ENCODE results near the gene NDUFB3. TPM values are rescaled to one million over a fixed set of nuclear protein-coding genes. Genes with fewer than 3 reads are reported as not detected.

The NDUFB3 gene
- total and polyA plus RNA-seq, 8 donors = 58.2 to 92.9 (median 66.3) TPM

GRCh38 chr2:201108341-201108740 lies 36.5 kb downstream of the NDUFB3 start:
- no peak for ATAC-seq
- no peak for TF ChIP-seq CTCF (IDR thresholded peaks at IDR 0.05)
- Histone ChIP-seq H3K36me3 (no peaks in the 10 kb centered on the region), H3K27ac (no peak overlapping the region), H3K9me3 (no peaks in the 10 kb centered on the region), H3K27me3 (no peaks in the 10 kb centered on the region), H3K4me3 (no peak overlapping the region), H3K4me1 (peaks cover 0 to 8% of the 10 kb centered on the region in 2 donors)
- DNase-seq = no peak
- intact Hi-C loops (cut with DNase I) = no loop called here

- peaks cover 0 to 15% of the 10 kb centered on the region in 2 donors for H3K4me1 ChIP-seq
- no peaks in the 10 kb centered on the region for H3K9me3 ChIP-seq
- H3K27ac ChIP-seq = no peak overlapping the region
- no peak for TF ChIP-seq CTCF (IDR thresholded peaks at IDR 0.05)
- no peak for ATAC-seq
- no peaks in the 10 kb centered on the region for H3K27me3 ChIP-seq
- H3K4me3 ChIP-seq = no peak overlapping the region
- H3K36me3 ChIP-seq = no peaks in the 10 kb centered on the region
- DNase-seq = no peak
- intact Hi-C loops (cut with DNase I) = no loop called here
Observed at GRCh38 chr2:201109186-201109585, 37.4 kb downstream of the NDUFB3 start.

- intact Hi-C loops (cut with DNase I) = no loop called here
- Histone ChIP-seq H3K27me3 (no peaks in the 10 kb centered on the region), H3K36me3 (no peaks in the 10 kb centered on the region), H3K4me3 (no peak overlapping the region), H3K4me1 (peaks cover 5 to 30% of the 10 kb centered on the region in 2 donors), H3K9me3 (no peaks in the 10 kb centered on the region), H3K27ac (no peak overlapping the region)
- no peak for ATAC-seq
- DNase-seq = no peak
- no peak for TF ChIP-seq CTCF (IDR thresholded peaks at IDR 0.05)
Observed at GRCh38 chr2:201110615-201111014, 38.8 kb downstream of the NDUFB3 start.

GRCh38 chr2:201111096-201111495 lies 39.3 kb downstream of the NDUFB3 start:
- no peak for ATAC-seq
- Histone ChIP-seq H3K9me3 (no peaks in the 10 kb centered on the region), H3K27ac (no peak overlapping the region), H3K36me3 (no peaks in the 10 kb centered on the region), H3K27me3 (no peaks in the 10 kb centered on the region), H3K4me1 (peaks cover 5 to 31% of the 10 kb centered on the region in 2 donors), H3K4me3 (no peak overlapping the region)
- no peak for TF ChIP-seq CTCF (IDR thresholded peaks at IDR 0.05)
- no peak for DNase-seq
- intact Hi-C loops (cut with DNase I) = no loop called here

GRCh38 chr2:201114350-201114749 lies 42.5 kb downstream of the NDUFB3 start:
- no peak for ATAC-seq
- no peaks in the 10 kb centered on the region for H3K27me3 ChIP-seq

More at GRCh38 chr2:201114350-201114749, 42.5 kb downstream of the NDUFB3 start:
- peak overlapping the region in 1 of 2 donors; percentile 81 for H3K4me3 ChIP-seq
- intact Hi-C loops (cut with DNase I) = no loop called here
- no peak for TF ChIP-seq CTCF (IDR thresholded peaks at IDR 0.05)
- H3K36me3 ChIP-seq = no peaks in the 10 kb centered on the region
- no peak for DNase-seq
- peaks cover 5 to 31% of the 10 kb centered on the region in 2 donors for H3K4me1 ChIP-seq
- H3K27ac ChIP-seq = peak overlapping the region in 1 of 2 donors; percentile 99
- H3K9me3 ChIP-seq = no peaks in the 10 kb centered on the region
